HG02870 (cell line): Measurements from ENCODE around the gene S1PR4.
"Not testable (repeated sequence)": the region's sequence is repeated elsewhere in the genome, so short reads cannot be mapped to it uniquely, and the experiment has no call there.

Source experiments
- ATAC-seq: cut with Tn5 transposase; IDR thresholded peaks from one replicate; pipeline ENCODE4 v1.9.1; 2021; ENCODE audit warnings: mild to moderate bottlenecking, moderate library complexity; ENCODE audit not compliant: unreplicated experiment

The S1PR4 gene

DNA sequence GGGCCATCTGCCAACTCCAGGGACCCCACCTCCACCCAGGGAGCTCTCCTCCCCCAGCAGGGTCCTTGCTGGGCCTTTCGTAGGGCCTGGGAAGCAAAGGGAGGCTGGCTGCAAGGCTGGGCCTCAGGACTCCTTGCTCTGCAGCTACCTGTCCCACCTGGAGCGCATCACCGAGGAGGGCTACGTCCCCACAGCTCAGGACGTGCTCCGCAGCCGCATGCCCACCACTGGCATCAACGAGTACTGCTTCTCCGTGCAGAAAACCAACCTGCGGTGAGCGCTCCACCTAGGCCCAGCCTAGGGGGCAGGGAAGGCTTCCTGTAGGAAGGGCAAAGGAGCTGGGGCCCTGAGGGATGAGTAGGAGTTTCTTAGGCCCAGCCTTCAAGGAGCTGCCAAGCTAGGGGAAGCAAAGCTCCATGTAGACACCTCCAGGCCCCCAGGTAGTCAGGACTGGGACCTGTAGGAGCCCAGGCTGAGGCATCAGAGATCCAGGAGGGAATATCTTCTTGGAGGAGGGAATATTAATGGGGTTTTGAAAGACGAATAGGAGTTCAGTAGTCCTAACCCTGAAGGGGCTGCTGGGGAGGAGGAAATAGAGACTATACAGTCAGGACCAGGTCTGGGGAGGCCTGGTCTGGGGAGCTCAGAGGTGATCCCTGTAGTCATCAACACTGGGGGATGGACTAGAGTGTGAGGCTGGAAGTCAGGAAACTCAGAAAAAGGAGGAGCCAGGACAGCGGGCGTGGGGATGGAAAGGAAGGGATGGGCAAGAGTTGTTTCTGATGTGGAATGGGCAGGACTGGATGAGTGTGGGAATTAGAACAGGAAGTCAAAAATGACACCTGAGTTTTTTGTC lies 26.8 kb upstream of the S1PR4 start:
- no peak for ATAC-seq

DNA sequence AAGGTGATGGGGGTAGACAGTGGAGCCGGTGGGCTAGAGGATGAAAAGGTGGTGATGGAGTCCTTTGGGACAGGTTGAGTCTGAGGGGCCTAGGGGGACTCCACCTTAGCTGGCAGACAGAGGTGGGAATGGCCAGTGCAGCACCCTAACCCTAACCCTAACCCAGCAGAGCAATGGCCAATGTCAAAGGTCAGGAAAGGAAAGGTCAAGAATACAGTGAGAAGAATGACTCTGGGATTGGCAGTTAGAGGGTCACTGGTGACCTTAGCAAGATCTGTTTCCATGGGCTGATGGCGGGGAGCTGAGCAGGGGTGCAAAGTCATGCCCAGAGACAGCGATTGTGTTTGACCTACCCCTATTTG lies 26.2 kb upstream of the S1PR4 start:
- no peak for ATAC-seq

DNA sequence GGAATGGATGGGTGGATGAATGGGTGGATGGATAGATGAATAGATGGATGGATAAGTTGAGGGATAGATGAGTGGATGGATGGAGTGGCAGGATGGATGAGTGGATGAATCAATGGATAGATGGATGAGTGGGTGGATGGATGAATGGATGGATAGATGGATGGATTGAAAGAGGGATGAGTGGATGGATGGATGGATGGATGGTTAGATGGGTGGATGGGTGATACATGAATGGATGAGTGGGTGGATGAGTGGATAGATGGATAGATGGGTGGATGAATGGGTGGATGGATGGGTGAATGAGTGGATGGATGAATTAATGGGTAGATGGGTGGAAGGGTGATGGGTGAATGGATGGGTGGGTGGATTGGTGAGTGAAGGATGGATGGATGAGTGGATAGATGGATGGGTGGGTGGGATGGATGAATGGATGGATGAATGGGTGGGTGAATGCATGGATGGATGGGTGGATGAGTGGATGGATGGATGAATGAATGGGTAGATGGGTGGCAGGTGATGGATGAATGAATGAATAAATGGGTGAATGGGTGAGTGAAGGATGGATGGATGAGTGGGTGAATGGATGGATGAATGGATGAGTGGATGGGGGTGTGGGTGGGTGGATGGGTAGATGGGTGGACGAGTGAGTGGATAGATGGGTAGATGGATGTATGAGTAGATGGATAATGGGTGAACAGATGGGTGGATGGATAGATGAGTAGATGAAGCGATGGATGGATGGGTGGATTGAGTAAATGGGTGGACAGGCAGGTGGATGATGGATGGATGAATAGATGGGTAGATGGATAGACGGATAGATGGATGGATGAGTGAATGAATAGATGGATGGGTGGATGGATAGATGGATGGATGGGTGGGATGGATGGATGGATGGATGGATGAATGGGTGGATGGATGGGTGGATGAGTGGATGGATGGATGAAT lies 25.0 kb upstream of the S1PR4 start:
- ATAC-seq = no peak

GRCh38 chr19:3154447-3154846 lies 24.1 kb upstream of the S1PR4 start:
- not testable (repeated sequence) for ATAC-seq

DNA sequence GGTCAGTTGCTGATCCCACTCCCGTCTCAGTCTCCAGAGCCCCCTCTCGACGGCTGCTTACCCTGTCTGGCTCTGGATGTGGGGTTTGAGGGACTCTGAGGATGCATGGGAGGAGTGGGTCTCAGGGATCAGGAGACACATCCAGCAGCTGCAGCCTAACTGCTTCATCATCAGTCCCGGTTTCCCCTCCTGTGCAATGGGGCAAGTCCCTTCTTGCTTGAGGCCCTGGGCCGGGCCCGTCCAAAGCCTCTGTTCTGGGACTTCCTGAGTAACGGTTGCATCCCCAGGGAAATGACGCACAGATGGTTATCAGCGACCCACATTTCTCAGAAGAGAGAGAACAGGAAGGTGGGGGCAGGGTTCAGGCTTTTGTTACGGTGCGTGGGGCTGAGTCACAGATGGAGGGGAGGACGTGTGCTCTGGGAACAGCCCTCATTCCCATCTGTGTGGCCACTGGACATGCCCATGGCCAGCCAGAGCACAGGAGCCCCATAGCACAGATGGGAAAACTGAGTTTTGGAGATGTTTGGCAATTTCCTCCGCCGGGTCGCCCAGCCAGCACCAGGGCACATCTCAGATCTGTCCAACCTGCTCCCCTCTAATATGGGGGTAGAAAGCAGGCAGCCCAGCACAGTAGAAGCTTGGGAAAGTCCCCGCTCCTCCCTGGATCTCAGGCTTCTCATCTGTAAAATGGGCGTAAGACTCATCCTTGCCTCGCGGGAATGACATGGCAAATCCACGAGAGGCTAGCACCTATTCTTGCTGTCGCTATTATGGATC lies 23.4 kb upstream of the S1PR4 start:
- ATAC-seq = no peak

DNA sequence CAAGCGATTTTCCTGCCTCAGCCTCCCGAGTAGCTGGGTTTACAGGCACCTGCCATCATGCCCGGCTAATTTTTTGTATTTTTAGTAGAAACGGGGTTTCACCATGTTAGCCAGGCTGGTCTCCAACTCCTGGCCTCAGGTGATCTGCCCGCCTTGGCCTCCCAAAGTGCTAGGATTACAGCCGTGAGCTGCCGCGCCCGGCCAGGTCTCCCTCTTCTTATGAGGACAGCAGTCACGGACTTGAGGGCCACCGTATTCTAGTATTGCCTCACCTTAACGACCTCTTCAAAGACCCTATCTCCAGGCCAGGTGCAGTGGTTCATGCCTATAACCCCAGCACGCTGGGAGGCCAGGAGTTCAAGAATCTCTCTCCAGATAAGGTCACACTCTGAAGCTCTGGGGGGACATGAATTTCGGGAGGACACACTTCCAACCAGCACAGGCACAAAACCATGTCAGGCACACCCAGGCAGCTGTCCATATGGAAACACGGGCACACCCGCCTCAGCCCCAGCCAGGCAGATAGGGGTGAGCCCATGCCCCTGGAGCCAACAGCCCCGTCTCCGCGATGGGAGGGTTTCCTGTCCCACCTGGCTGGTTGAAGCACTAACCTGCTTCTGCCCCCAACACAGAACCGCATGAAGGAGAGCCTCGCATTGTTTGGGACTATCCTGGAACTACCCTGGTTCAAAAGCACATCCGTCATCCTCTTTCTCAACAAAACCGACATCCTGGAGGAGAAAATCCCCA lies 21.3 kb upstream of the S1PR4 start:
- ATAC-seq = no peak

GRCh38 chr19:3159565-3159964 lies 19.0 kb upstream of the S1PR4 start:
- no peak for ATAC-seq

DNA sequence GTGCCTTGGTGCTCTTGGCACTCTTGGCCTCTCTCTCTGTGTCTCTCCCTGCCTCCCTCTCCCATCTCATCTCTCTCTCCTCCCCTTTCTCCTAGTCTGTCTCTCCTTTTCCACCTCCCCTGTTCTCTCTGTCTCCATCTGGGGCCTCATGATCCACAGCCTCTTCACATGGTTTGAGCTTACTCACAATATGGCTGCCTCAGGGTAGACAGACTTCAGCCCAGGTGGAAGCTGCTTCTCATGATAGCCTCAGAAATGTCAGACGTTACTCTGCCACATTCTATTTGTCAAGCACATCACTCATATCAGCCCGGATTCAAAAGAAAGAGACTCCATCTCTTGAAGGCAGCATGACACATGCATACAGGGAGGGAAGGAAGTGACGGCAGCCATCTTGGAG lies 18.4 kb upstream of the S1PR4 start:
- no peak for ATAC-seq

- no peak for ATAC-seq
These were observed 17.1 kb upstream of the S1PR4 start for GRCh38 chr19:3161453-3161852.

- ATAC-seq = no peak
These were observed 15.9 kb upstream of the S1PR4 start for GRCh38 chr19:3162418-3163229.

DNA sequence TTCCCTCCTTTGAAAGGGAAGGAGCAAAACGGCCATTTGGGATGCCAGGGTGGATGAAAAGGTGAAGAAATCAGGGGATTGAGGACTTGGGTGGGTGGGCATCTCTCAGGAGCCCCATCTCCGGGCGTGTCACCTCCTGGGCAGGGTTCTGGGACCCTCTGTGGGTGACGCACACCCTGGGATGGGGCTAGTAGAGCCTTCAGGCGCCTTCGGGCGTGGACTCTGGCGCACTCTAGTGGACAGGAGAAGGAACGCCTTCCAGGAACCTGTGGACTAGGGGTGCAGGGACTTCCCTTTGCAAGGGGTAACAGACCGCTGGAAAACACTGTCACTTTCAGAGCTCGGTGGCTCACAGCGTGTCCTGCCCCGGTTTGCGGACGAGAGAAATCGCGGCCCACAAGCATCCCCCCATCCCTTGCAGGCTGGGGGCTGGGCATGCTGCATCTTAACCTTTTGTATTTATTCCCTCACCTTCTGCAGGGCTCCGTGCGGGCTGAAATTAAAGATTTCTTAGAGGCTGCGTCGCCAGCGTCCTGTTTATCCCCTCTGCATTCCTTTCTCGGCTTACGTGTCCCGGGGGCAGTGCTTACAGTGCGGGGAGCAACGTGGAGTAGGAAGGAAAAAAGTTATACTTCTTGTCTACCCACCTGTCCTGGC lies 15.2 kb upstream of the S1PR4 start:
- no peak for ATAC-seq

- ATAC-seq = no peak
These were observed 14.6 kb upstream of the S1PR4 start for GRCh38 chr19:3163943-3164342.

DNA sequence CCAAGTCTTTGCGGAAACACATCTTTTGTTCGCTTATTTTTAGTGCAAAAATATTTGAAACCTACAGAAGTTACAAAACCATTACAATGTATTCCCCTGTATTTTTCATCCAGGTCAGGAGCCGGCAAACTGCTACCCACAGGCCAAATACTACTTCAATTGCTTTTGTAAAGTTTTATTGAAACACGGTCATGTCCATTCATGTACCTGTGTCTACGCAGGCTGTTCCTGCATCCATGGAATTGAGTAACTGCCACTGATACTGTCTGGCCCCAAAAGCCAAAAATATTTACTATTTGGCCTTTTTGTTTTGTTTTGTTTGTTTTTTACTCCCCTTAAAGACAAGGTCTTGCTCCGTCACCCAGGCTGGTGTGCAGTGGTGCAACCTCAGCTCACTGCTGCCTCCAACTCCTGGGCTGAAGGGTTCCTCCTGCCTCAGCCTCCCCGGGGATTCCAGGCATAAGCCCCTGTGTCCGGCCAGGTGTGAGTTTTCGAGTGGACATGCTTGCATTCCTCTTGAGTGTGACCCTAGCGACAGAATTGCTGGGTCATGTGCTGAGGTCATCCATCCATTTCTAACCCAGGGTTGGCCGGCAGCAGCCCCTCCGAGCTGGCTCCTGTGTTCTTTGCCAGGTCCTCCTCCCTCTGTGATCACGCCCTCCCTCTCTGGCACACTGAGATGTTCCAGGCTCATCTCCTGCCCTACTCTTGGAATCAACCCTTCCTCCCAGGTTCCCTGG lies 10.9 kb upstream of the S1PR4 start:
- ATAC-seq = no peak

DNA sequence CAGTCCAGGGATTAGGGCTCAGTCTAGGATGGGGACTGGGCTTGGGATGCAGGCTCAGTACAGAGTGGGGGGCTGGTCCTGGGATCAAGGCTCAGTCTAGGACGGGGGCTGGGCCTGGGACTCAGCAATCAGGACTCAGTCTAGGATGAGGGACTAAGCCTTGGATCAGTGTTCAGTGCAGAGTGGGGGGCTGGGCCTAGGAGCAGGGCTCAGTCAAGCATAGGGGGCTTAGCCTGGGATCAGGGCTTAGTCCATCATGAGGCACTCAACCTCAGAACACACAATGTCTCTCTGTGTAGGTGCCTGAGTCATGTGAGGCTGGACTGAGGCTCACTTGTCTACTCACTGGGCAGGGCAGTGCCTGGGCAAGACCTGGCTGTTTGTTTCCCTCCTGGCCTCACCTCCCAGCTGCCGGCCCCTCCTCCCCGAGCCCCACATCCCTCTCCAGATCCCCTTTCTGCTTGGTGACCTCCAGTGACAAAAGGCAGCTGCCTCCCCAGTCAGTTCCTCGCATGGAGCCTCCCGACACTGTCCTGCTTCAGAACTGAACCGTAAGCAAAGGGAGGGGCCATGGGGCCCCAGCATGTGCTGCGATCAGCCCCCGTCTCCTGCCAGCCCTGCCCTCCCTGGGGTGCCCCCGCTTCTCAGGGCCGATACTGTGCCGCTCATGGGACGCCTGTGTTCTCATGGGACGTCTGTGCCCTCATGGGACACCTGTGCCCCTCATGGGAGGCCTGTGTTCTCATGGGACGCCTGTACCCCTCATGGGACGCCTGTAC lies 6.5 kb upstream of the S1PR4 start:
- ATAC-seq = no peak

DNA sequence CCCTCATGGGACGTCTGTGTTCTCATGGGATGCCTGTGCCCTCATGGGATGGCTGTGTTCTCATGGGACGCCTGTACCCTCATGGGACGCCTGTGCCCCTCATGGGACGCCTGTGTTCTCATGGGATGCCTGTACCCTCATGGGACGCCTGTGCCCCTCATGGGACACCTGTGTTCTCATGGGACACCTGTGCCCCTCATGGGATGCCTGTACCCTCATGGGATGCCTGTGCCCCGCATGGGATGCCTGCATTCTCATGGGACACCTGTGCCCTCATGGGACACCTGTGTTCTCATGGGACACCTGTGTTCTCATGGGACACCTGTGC lies 5.9 kb upstream of the S1PR4 start:
- not testable (repeated sequence) for ATAC-seq

DNA sequence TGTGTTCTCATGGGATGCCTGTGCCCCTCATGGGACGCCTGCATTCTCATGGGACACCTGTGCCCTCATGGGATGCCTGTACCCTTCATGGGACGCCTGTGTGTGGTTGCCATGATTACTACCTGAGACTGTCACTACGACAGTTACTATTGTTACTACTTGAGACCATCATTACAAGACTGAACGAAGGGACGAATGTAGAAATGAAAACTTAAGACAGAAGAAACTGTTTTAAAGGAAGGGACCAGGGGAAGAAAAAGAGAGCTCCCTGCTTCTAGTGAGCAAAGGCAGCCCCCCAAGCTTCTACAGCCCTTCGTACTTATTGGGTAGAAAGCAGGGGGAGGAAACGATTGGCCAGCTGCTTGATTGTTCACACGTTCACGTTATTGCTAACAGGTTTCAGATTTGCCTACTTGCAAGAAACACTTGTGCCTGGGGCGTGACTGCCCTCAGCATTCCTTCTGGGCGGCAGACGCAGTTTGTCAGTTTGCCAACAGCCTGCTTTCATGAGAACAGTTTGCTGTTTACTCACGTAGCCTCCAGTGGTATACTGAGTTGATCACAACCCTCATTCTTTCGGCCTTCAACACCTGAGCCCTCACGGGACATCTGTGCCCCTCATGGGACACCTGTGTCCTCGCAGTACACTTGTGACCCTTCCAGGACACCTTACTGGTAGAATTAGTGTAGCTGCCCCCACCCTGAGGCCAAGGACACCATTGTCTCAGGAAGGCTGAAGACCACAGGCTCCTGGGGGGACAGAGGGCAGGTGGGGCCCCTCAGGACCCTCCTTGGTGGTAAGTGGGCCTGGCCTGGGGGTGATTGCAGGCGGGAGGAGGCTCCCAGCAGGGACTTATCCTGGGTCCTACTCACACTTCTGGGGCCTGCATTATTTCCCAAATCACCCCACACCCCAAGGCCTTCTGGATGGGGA lies 2.5 kb upstream of the S1PR4 start:
- no peak for ATAC-seq
